HG03439 (cell line): ENCODE results near the gene DCAF15.
"Not testable (repeated sequence)": the region's sequence is repeated elsewhere in the genome, so short reads cannot be mapped to it uniquely, and the experiment has no call there.

ENCODE experiments used
- ATAC-seq: cut with Tn5 transposase; IDR thresholded peaks from one replicate; pipeline ENCODE4 v1.9.1; 2021; ENCODE audit warnings: mild to moderate bottlenecking, moderate library complexity; ENCODE audit not compliant: unreplicated experiment

DCAF15 gene

GRCh38 chr19:13952154-13952930, at the start of gene DCAF15:
Gene DCAF15 (plus strand): TSS chr19:13952509. CDS start chr19:13952513, 4 bp downstream.
- ATAC-seq, result peak; percentile 98

- ATAC-seq, result no peak
Observed at GRCh38 chr19:13902993-13903555, 49.2 kb upstream of the DCAF15 start.

DNA sequence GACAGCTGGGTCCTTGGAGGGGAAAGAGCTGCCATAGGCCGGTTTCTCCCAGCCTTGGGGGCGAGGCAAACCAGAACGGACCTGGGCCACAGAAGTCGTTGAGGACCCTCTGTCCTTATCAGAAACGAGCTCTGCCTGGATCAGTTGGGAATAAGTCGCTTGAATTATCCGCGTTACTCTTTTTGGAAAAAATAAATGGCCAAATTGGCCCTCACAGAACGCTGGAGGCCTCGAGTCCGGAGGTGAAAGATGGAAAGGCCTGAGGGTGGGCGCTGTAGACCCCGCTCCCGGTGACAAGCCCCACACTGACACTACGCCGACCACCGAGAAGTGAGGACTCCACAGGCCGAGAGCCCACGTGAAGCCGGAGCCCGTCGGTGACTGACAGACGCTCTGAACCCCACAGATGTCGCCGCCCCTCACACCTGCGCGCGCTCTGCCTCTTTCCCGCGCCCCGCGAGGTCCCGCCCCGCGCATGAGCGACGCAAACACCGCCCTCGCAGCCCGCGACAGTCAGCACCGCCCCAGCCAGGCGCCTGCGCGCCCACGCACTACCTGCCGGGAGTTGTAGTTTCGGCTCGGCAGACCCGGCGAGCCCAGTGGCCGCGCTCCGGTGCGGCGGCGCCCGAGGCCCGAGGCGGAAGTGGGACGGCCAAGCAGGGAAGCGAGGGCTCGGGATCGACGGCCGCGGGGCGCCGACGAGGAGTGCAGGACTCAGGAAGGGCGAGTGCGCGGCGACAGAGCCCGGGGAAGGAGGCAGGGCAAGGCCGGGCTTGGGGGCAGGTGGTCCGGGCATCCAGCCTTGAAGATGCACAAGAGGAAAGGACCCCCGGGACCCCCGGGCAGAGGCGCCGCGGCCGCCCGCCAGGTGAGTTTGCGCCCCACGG, 46.4 kb upstream of the DCAF15 start, which contains the start of the genes BRME1 and CC2D1A:
BRME1 (minus strand) TSS at position 484 of the 887 bp plus-strand sequence. CDS start 1,225 bp downstream, outside the sequence.
CC2D1A (plus strand) TSS at position 568 of the 887 bp plus-strand sequence; CDS start at position 809, 241 bp downstream.
- ATAC-seq, result peak; percentile 77

- peak; percentile 14 for ATAC-seq
Observed at GRCh38 chr19:13906521-13906904, 45.8 kb upstream of the DCAF15 start.

- no peak for ATAC-seq
Observed at GRCh38 chr19:13906910-13907309, 45.4 kb upstream of the DCAF15 start.

- ATAC-seq, result no peak
Observed at GRCh38 chr19:13908674-13909073, 43.6 kb upstream of the DCAF15 start.

- ATAC-seq, result no peak
Observed at GRCh38 chr19:13909430-13909829, 42.9 kb upstream of the DCAF15 start.

GRCh38 chr19:13913352-13913751, 39.0 kb upstream of the DCAF15 start:
- ATAC-seq, result no peak

- ATAC-seq, result no peak
Observed at GRCh38 chr19:13914777-13915176, 37.5 kb upstream of the DCAF15 start.

- ATAC-seq, result no peak
Observed at GRCh38 chr19:13917888-13918406, 34.4 kb upstream of the DCAF15 start.

GRCh38 chr19:13918726-13919411, 33.4 kb upstream of the DCAF15 start:
- no peak for ATAC-seq

GRCh38 chr19:13920524-13920923, 31.8 kb upstream of the DCAF15 start:
- ATAC-seq, result no peak

- no peak for ATAC-seq
Observed at GRCh38 chr19:13920940-13921747, 31.2 kb upstream of the DCAF15 start.

DNA sequence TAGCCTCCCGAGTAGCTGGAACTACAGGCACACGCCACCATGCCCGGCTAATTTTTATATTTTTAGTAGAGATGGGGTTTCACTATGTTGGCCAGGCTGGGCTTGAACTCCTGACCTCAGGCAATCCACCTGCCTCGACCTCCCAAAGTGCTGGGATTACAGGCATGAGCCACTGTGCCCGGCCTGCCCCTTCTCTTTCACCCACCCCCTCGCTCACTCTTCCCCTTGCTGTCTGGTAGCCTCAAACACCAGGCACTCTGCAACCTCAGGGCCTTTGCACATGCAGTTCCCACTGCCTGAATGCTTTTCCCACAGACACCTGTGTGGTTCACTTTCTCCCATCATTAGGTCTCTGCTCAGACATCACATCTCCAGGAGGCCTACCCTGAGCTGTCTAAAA, 30.2 kb upstream of the DCAF15 start:
- not testable (repeated sequence) for ATAC-seq

DNA sequence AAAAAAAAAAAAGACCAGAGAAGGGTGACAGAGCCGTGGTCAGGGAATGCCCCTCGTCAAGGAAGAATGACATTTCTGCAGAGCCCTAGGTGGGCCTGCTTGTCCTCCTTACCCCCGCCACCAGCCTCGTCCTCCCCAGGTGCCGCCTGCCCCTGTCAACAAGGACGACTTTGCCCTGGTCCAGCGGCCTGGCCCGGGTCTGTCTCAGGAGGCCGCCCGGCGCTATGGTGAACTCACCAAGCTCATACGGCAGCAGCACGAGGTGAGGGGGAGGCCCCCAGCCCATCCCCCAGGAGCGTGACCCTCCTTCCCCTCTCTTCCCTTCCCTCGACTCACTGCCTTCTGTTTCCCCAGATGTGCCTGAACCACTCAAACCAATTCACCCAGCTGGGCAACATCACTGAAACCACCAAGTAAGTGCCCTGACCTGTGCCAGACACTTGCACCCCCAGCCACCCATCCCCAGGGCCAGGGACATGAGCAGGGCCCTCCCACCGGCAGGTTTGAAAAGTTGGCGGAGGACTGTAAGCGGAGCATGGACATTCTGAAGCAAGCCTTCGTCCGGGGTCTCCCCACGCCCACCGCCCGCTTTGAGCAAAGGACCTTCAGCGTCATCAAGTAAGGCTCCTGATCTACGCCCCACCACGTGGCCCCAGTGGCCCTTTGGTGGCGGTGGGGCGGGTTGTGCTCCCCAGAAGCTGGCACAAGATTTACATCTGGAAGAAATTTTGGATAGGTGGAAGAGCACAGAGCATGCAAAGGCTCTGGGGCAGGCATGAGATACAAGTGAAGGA, 28.9 kb upstream of the DCAF15 start:
- no peak for ATAC-seq

DNA sequence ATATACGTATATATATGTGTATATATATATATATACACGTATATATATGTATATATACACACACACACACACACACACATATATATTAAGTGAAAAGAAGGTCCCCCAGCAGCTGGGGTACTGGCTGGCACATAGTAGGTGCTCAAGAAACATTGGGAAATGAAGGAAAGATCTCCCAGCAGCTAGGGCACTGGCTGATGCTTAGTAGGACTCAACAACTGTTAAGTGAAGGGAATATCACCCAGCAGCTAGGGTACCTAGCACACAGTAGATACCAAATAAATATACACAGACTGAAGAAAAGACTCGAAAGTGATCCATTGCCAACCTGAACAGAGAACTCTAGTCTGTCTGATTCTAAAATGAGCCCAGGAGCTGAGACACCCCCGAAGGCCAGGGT, 26.3 kb upstream of the DCAF15 start:
- no peak for ATAC-seq

- ATAC-seq, result no peak
Observed at GRCh38 chr19:13926715-13927114, 25.6 kb upstream of the DCAF15 start.

DNA sequence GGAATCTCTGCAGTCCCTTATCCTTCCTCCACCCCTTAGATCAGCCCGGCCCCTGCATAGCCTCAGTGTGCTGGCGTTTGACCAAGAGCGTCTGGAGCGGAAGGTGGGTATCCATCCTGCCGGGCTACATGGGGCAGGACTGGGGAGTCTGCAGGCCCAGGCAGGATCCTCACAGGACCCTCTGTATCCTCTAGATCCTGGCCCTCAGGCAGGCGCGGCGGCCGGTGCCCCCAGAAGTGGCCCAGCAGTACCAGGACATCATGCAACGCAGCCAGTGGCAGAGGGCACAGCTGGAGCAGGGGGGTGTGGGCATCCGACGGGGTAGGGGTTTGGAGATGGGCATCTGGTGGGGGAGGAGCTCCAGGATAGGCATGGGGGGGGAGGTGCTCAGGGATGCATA, 23.0 kb upstream of the DCAF15 start:
- no peak for ATAC-seq

DNA sequence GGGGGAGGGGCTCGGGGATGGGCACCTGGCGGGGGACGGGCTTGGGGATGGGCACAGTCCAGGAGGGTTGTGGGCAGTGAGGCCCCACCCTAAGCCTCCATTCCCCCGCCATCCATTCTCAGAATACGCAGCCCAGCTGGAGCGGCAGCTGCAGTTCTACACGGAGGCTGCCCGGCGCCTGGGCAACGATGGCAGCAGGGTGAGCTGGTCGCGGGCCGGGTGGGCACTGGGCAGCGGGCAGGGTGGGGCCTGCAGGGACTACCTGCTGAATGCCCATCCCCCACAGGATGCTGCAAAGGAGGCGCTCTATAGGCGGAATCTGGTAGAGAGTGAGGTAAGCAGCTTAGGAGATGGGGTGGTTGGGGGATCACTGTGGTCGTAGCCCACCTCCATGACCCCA, 22.4 kb upstream of the DCAF15 start:
- no peak for ATAC-seq
